PC-3 (cell line): ENCODE measurements around the gene SIPA1L3. TPM values are rescaled to one million over a fixed set of nuclear protein-coding genes. Genes with fewer than 3 reads are reported as not detected.

Experiments used
- ATAC-seq: fragments of 200-7000 bp; cut with Tn5 transposase; 2 replicates; pipeline ENCODE4 v1.9.1; 2020; ENCODE audit warnings: mild to moderate bottlenecking, moderate library complexity
- BruUV-seq: library from RNA; stranded (reverse); fragments of 400-500 nt; replicated peaks from 2 replicates; lab custom pipeline; 2021; lab: Mats Ljungman, UMichigan
- CTCF ChIA-PET: fragments of 300-600 bp; sonication (Branson Sonifier 250); formaldehyde crosslinking; loops from one replicate; lab custom pipeline; 2022; ENCODE audit warnings: antibody characterized with exemption; lab: Charles Lee
- POLR2A ChIA-PET: fragments of 300-600 bp; sonication (Branson Sonifier 250); formaldehyde crosslinking; loops from one replicate; lab custom pipeline; 2022; ENCODE audit warnings: antibody characterized with exemption; ENCODE audit not compliant: unreplicated experiment; lab: Charles Lee
- DNase-seq: peaks from one replicate; pipeline ENCODE4 v3.0.0-alpha.2; 2015
- H2AFZ ChIP-seq: fragments of 300-600 bp; sonication (generic); 2 replicates; pipeline ENCODE4 v1.6.0; 2016; ENCODE audit warnings: antibody characterized with exemption, low read length
- H3F3A ChIP-seq: fragments of 300-600 bp; sonication (generic); one replicate; pipeline ENCODE4 v1.6.0; 2017; ENCODE audit warnings: antibody characterized with exemption, low read length, control low read depth, mild to moderate bottlenecking; ENCODE audit not compliant: unreplicated experiment
- H3K27ac ChIP-seq: fragments of 300-600 bp; sonication (generic); 2 replicates; pipeline ENCODE4 v1.5.1; 2016; ENCODE audit warnings: mild to moderate bottlenecking, low read length
- H3K27me3 ChIP-seq: fragments of 300-600 bp; sonication (generic); 2 replicates; pipeline ENCODE4 v1.6.1; 2016; ENCODE audit warnings: low read length, mixed read lengths
- H3K36me3 ChIP-seq: fragments of 300-600 bp; sonication (generic); 2 replicates; pipeline ENCODE4 v1.6.1; 2016; ENCODE audit warnings: low read depth, mixed run types, low read length, mixed read lengths
- H3K4me1 ChIP-seq: fragments of 300-600 bp; sonication (generic); 2 replicates; pipeline ENCODE4 v1.5.1; 2016; ENCODE audit warnings: low read length; ENCODE audit not compliant: insufficient read depth
- H3K4me2 ChIP-seq: fragments of 300-600 bp; sonication (generic); 2 replicates; pipeline ENCODE4 v1.6.0; 2016; ENCODE audit warnings: low read length
- H3K4me3 ChIP-seq: fragments of 300-600 bp; sonication (generic); 2 replicates; pipeline ENCODE4 v1.5.1; 2016; ENCODE audit warnings: mild to moderate bottlenecking, low read length, mixed read lengths
- H3K79me2 ChIP-seq: fragments of 300-600 bp; sonication (generic); 2 replicates; pipeline ENCODE4 v1.6.1; 2017; ENCODE audit warnings: low read length, mixed read lengths
- H3K9ac ChIP-seq: fragments of 300-600 bp; sonication (generic); 2 replicates; pipeline ENCODE4 v1.6.0; 2016; ENCODE audit warnings: mild to moderate bottlenecking, low read length
- H3K9me2 ChIP-seq: fragments of 300-600 bp; sonication (generic); replicated peaks from 2 replicates; pipeline ENCODE4 v1.6.1; 2016; ENCODE audit warnings: mixed run types, low read length, mixed read lengths
- H3K9me3 ChIP-seq: fragments of 300-600 bp; sonication (generic); 2 replicates; pipeline ENCODE4 v1.6.1; 2016; ENCODE audit warnings: low read length, mixed read lengths
- H4K20me1 ChIP-seq: fragments of 300-600 bp; sonication (generic); 2 replicates; pipeline ENCODE4 v1.6.1; 2016; ENCODE audit warnings: low read length, mixed read lengths
- CTCF ChIP-seq: fragments of 300-600 bp; sonication (generic); conservative IDR thresholded peaks from 2 replicates; pipeline ENCODE4 v1.5.1; 2017; ENCODE audit warnings: antibody characterized with exemption, low read depth, mild to moderate bottlenecking, low read length
- EZH2 ChIP-seq: fragments of 300-600 bp; sonication (generic); IDR thresholded peaks from one replicate; pipeline ENCODE4 v1.6.1; 2017; ENCODE audit warnings: antibody characterized with exemption, mild to moderate bottlenecking, low read length; ENCODE audit not compliant: unreplicated experiment
- EZH2phosphoT487 ChIP-seq: fragments of 300-600 bp; sonication (generic); IDR thresholded peaks from 2 replicates; pipeline ENCODE4 v1.6.1; 2018; ENCODE audit warnings: mild to moderate bottlenecking, antibody characterized with exemption, low read length, borderline replicate concordance
- intact Hi-C: fragments of 100-400 bp; cut with micrococcal nuclease; formaldehyde crosslinking; loops from 2 replicates; pipeline ENCODE4 v1.9.0; 2023
- total RNA-seq: library from RNA; depleted of rRNA; stranded (reverse); fragments of >200 nt; gene quantifications from 2 replicates; pipeline ENCODE4 v1.2.3, GENCODE V29; 2014

The SIPA1L3 gene
- total RNA-seq, 1 experiment from 2014 or later, result 38.7 TPM

GRCh38 chr19:38173291-38174041 lies 266.5 kb downstream of the SIPA1L3 start:
- ChIA-PET CTCF (no interaction called here), POLR2A (no interaction called here)
- no peak overlapping the region for H3K4me3 ChIP-seq
- H3K27ac ChIP-seq, result no peak overlapping the region
- H3K9ac ChIP-seq, result no peak overlapping the region
- H3K27me3 ChIP-seq, result no peaks in the 10 kb centered on the region
- H3K9me3 ChIP-seq, result no peaks in the 10 kb centered on the region
- BruUV-seq, result no TSS peak
- no peaks in the 10 kb centered on the region for H3K4me1 ChIP-seq
- no peaks in the 10 kb centered on the region for H3K9me2 ChIP-seq
- H2AFZ ChIP-seq, result no peak overlapping the region
- H3K79me2 ChIP-seq, result no peaks in the 10 kb centered on the region
- H3F3A ChIP-seq, result no peaks in the 10 kb centered on the region
- TF ChIP-seq CTCF (no peak), EZH2phosphoT487 (no peak), EZH2 (no peak)
- ATAC-seq (no peak), DNase-seq (no peak)
- H3K36me3 ChIP-seq, result no peaks in the 10 kb centered on the region; the same call in 1 of the 2 replicates
- H4K20me1 ChIP-seq, result no peaks in the 10 kb centered on the region
- intact Hi-C loops, result no loop called here
- no peak overlapping the region for H3K4me2 ChIP-seq

DNA sequence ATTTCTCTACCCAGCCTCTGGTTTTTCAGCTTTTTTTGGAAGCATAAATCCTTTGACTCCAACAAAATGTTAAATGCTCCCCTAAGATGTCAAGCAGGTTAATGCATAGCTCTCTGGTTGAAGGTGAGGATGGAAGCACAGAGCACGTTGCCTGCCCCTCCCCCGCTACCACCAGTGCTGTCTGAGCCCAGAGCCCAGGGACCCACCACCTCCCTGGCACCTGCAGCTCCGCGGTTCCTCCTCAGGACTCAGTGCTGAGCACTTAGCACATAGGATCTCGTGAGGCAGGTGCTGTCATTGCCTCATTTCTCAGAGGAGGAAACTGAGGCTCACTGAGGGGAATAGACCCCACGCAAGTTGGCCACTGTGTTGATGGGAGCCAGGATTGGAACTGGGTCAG lies 268.4 kb downstream of the SIPA1L3 start:
- ATAC-seq, result no peak

More for the DNA sequence above, 268.4 kb downstream of the SIPA1L3 start:
- DNase-seq, result no peak
- no peaks in the 10 kb centered on the region for H3K79me2 ChIP-seq
- H3F3A ChIP-seq, result no peaks in the 10 kb centered on the region
- intact Hi-C loops, result no loop called here
- no peak overlapping the region for H3K4me3 ChIP-seq
- H4K20me1 ChIP-seq, result no peaks in the 10 kb centered on the region
- no peaks in the 10 kb centered on the region for H3K27me3 ChIP-seq
- no peaks in the 10 kb centered on the region; the same call in 1 of the 2 replicates for H3K36me3 ChIP-seq
- ChIA-PET POLR2A (no interaction called here), CTCF (no interaction called here)
- no peak overlapping the region for H3K9ac ChIP-seq
- no peaks in the 10 kb centered on the region for H3K9me2 ChIP-seq
- no peaks in the 10 kb centered on the region for H3K9me3 ChIP-seq
- H3K27ac ChIP-seq, result no peak overlapping the region
- H2AFZ ChIP-seq, result no peak overlapping the region
- H3K4me1 ChIP-seq, result no peaks in the 10 kb centered on the region
- BruUV-seq, result no TSS peak
- no peak overlapping the region for H3K4me2 ChIP-seq
- TF ChIP-seq CTCF (no peak), EZH2 (no peak), EZH2phosphoT487 (no peak)
